Muscle layer of colon (tissue), 2 donors: ENCODE data around the gene BMP5.
"Not testable (repeated sequence)": the region's sequence is repeated elsewhere in the genome, so short reads cannot be mapped to it uniquely, and the experiment has no call there.

ENCODE experiments used
- H3K27ac ChIP-seq: one replicate; pipeline ENCODE4 v1.7.0; 2013; ENCODE audit warnings: low read depth, mild to moderate bottlenecking, low read length, moderate library complexity
- H3K27me3 ChIP-seq, 2 donors: one replicate each; pipeline ENCODE4 v1.7.0; 2013; ENCODE audit warnings: low read length in 2 of 2, mild to moderate bottlenecking in 2 of 2; ENCODE audit not compliant: insufficient read depth in 2 of 2, control insufficient read depth in 1 of 2
- H3K36me3 ChIP-seq: one replicate; pipeline ENCODE4 v1.7.0; 2013; ENCODE audit warnings: mild to moderate bottlenecking, low read length; ENCODE audit not compliant: insufficient read depth
- H3K4me1 ChIP-seq: one replicate; pipeline ENCODE4 v1.7.0; 2013; ENCODE audit warnings: mild to moderate bottlenecking, low read length; ENCODE audit not compliant: insufficient read depth
- H3K4me3 ChIP-seq, 2 donors: one replicate each; pipeline ENCODE4 v1.7.0; 2013; ENCODE audit warnings: low read length in 2 of 2, low read depth in 1 of 2, mild to moderate bottlenecking in 1 of 2, moderate library complexity in 1 of 2
- H3K9ac ChIP-seq: one replicate; pipeline ENCODE4 v1.7.0; 2013; ENCODE audit warnings: low read length
- H3K9me3 ChIP-seq: one replicate; pipeline ENCODE4 v1.7.0; 2013; ENCODE audit warnings: mild to moderate bottlenecking, low read length
- donor health status: abdominal sarcoma.
- donor health status: Adenocarcinoma of cecum.

BMP5 gene

GRCh38 chr6:55875400-55875799 lies at the start of gene BMP5:
TSS of gene BMP5 (minus strand) at chr6:55875590. CDS start at chr6:55874865, 725 bp downstream.
- Histone ChIP-seq H3K36me3 (no peaks in the 10 kb centered on the region), H3K9me3 (no peaks in the 10 kb centered on the region), H3K4me1 (no peaks in the 10 kb centered on the region), H3K27me3 (no peaks in the 10 kb centered on the region), H3K4me3 (no peak within 1 kb of the TSS), H3K27ac (no peak within 1 kb of the TSS), H3K9ac (no peak within 1 kb of the TSS)

DNA sequence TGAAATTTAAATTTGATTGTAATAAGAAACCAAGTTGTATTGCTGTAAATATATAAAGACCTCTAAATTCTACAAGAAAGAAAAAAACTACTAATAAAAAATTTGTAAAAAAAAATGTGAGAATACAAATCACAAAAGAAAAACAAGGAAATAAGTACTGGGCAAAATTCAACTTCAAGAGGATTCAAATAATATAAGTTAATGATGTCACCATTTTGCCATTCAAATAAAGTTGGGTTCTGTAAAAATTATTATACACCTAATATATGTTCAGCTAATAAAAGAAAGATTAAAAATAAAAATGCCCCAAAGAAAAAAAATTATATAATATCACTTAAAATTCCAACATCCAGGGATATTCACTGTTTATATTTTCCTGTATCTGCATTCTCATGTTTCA lies 47.0 kb upstream of the BMP5 start:
- Histone ChIP-seq H3K4me1 (no peaks in the 10 kb centered on the region), H3K27me3 (no peaks in the 10 kb centered on the region), H3K9me3 (no peaks in the 10 kb centered on the region), H3K36me3 (no peaks in the 10 kb centered on the region), H3K4me3 (no peak overlapping the region), H3K27ac (no peak overlapping the region), H3K9ac (no peak overlapping the region)

DNA sequence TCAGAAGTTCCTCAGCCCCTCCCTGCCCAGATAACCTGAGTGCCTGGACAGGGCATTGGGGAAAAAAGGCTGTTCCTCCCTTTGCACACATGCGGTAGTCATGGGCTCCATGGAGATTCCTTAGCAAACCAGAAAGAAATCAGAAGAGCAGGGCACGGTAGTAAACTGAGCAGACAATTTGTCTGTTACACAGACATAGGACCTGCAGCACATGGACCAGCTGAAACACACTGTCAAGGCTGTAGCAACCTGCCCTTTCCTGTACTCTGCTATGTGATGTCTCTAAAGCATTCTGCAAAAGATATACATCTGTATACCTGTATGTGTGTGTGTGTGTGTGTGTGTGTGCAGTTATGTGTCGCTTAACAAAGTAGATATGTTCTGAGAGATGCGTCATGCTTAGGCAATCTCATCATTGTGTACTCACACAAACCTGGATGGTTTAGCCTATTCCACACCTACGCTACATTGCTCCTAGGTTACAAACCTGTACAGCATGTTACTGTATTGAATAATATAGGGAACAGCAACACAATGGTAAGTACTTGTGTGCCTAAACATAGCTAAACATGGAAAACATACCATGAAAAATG lies 44.4 kb upstream of the BMP5 start:
- Histone ChIP-seq H3K27ac (no peak overlapping the region), H3K4me1 (no peaks in the 10 kb centered on the region), H3K9me3 (no peaks in the 10 kb centered on the region), H3K36me3 (no peaks in the 10 kb centered on the region), H3K9ac (no peak overlapping the region), H3K27me3 (no peaks in the 10 kb centered on the region), H3K4me3 (no peak overlapping the region)

GRCh38 chr6:55918639-55919038 lies 43.2 kb upstream of the BMP5 start:
- no peak overlapping the region for H3K27ac ChIP-seq
- H3K9ac ChIP-seq, result no peak overlapping the region
- no peaks in the 10 kb centered on the region for H3K27me3 ChIP-seq
- H3K4me1 ChIP-seq, result no peaks in the 10 kb centered on the region
- H3K4me3 ChIP-seq, result no peak overlapping the region
- no peaks in the 10 kb centered on the region for H3K36me3 ChIP-seq
- no peaks in the 10 kb centered on the region for H3K9me3 ChIP-seq

DNA sequence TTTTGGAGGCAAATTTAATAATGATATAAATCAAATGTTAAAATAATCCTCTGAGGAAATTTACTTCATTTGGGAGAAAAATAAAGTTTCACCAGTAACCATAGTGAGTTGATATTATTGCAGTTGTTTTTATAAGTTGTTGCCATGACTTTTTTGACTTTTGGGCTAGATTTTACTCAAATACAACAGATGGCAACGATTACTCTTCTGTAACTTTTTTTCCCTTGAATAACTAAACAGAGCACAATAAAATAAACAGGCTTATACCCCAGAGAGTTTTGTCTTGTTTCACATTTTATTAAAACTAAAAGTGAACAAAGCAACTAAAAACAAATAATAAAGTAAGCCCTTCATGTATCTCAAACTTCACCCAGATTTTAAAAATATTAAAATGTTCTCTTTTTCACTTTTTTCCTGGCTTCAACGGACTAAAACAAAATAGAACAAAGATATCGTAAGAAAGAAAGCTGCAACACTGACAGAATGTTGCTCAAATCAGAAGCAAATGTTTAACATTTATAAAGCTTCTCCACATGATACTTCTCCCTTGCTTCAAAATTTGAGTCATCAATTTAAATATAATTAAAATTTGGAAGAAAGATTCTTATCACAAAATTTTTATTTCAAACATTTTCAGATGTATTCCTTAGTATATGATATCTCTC lies 42.5 kb upstream of the BMP5 start:
- H3K27me3 ChIP-seq, result no peaks in the 10 kb centered on the region
- H3K27ac ChIP-seq, result no peak overlapping the region
- peaks cover 7% of the 10 kb centered on the region for H3K4me1 ChIP-seq
- H3K36me3 ChIP-seq, result no peaks in the 10 kb centered on the region
- H3K9ac ChIP-seq, result no peak overlapping the region
- H3K4me3 ChIP-seq, result no peak overlapping the region
- H3K9me3 ChIP-seq, result no peaks in the 10 kb centered on the region

- H3K36me3 ChIP-seq, result no peaks in the 10 kb centered on the region
- H3K27ac ChIP-seq, result no peak overlapping the region
- H3K27me3 ChIP-seq, result no peaks in the 10 kb centered on the region
- H3K9me3 ChIP-seq, result no peaks in the 10 kb centered on the region
- H3K4me1 ChIP-seq, result peaks cover 7% of the 10 kb centered on the region
- H3K9ac ChIP-seq, result no peak overlapping the region
- no peak overlapping the region for H3K4me3 ChIP-seq
Measured at GRCh38 chr6:55916188-55916587, 40.8 kb upstream of the BMP5 start.

GRCh38 chr6:55913228-55914195 lies 38.1 kb upstream of the BMP5 start:
- no peaks in the 10 kb centered on the region for H3K36me3 ChIP-seq
- no peak overlapping the region for H3K4me3 ChIP-seq
- H3K27ac ChIP-seq, result no peak overlapping the region
- H3K4me1 ChIP-seq, result peaks cover 7% of the 10 kb centered on the region
- H3K9me3 ChIP-seq, result no peaks in the 10 kb centered on the region
- no peak overlapping the region for H3K9ac ChIP-seq
- H3K27me3 ChIP-seq, result no peaks in the 10 kb centered on the region

DNA sequence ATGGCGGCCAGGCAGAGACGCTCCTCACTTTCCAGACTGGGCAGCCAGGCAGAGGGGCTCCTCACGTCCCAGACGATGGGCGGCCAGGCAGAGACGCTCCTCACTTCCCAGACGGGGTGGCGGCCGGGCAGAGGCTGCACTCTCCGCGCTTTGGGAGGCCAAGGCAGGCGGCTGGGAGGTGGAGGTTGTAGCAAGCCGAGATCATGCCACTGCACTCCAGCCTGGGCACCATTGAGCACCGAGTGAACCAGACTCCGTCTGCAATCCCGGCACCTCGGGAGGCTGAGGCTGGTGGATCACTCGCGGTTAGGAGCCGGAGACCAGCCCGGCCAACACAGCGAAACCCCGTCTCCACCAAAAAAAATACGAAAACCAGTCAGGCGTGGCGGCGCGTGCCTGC lies 35.1 kb upstream of the BMP5 start:
- not testable (repeated sequence) for H3K36me3 ChIP-seq, H3K27me3 ChIP-seq, H3K9me3 ChIP-seq, H3K4me3 ChIP-seq, H3K4me1 ChIP-seq, H3K9ac ChIP-seq, H3K27ac ChIP-seq

GRCh38 chr6:55909911-55910310 lies 34.5 kb upstream of the BMP5 start:
- H3K9me3 ChIP-seq, H3K9ac ChIP-seq, H3K36me3 ChIP-seq, H3K27me3 ChIP-seq, H3K4me1 ChIP-seq, H3K4me3 ChIP-seq, H3K27ac ChIP-seq: not testable (repeated sequence)

DNA sequence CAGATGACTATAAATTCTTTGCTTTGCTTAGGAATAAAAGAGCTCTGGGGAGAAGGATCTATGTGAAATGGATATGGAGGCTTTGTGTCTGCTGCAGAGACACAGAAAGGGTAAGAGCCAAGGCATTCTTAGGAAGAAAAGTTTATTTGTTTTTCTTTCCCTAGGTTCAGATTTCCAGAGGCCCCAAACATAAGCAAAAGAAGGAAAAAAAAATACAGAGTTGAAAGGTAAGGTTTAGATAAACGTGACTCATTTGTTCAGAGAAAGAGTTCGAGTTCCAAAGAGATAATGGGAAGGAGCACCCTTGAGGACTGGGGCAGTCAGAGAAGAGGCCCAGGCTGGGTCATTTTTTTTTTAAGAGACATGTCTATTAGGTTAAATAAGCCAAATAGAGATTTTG lies 27.4 kb upstream of the BMP5 start:
- Histone ChIP-seq H3K36me3 (no peaks in the 10 kb centered on the region), H3K27ac (no peak overlapping the region), H3K27me3 (no peaks in the 10 kb centered on the region), H3K9me3 (no peaks in the 10 kb centered on the region), H3K9ac (no peak overlapping the region), H3K4me3 (no peak overlapping the region), H3K4me1 (no peaks in the 10 kb centered on the region)

GRCh38 chr6:55901765-55902270 lies 26.4 kb upstream of the BMP5 start:
- Histone ChIP-seq H3K4me3 (no peak overlapping the region), H3K4me1 (no peaks in the 10 kb centered on the region), H3K36me3 (no peaks in the 10 kb centered on the region), H3K27ac (no peak overlapping the region), H3K9ac (no peak overlapping the region), H3K9me3 (no peaks in the 10 kb centered on the region), H3K27me3 (no peaks in the 10 kb centered on the region)
